Prostate gland (tissue), 2 donors: Measurements from ENCODE around the gene ATP6V1F.

Experiments
- POLR2AphosphoS5 ChIP-seq: sonication (generic); formaldehyde crosslinking; IDR thresholded peaks from one replicate; pipeline ENCODE4 v1.6.1; 2017; ENCODE audit warnings: antibody characterized with exemption
- TF ChIP-seq, protein P1 (sequence below), 4 experiments: fragments of 200-600 bp in 2 of 4; fragments of 450-650 bp in 2 of 4; sonication (generic) in 2 of 4; IDR thresholded peaks; 1 replicate in 3 of 4; 2 replicates in 1 of 4; pipeline ENCODE4 v1.5.1; 2016 to 2019; ENCODE audit warnings: antibody characterized with exemption in 4 of 4, mild to moderate bottlenecking in 2 of 4, moderate library complexity in 2 of 4

DNA sequence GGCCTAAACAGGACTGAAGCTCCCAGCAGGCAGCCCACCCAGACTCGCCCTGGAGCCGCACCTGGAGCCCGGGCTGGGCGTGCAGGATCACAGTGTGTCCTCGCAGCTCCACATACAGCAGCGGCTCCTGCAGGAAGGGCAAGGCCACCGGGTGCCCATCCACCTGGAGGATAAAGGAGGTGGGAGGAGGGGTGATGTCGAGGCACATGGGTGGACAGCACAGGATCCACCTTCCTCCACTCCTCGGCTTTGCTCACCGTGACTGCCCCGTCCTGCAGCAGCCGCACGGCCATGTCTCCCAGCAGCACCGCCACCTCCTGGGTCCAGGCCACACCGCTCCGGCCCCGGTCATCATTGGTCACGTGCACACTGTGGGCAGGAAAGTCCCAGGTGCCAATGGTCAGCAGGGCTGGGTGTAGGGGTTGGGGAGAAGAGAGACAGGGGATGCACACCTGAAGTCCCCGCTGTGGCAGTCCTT, 16.8 kb downstream of the ATP6V1F start:
- TF ChIP-seq POLR2AphosphoS5: no peak
- TF ChIP-seq, protein P1, sequence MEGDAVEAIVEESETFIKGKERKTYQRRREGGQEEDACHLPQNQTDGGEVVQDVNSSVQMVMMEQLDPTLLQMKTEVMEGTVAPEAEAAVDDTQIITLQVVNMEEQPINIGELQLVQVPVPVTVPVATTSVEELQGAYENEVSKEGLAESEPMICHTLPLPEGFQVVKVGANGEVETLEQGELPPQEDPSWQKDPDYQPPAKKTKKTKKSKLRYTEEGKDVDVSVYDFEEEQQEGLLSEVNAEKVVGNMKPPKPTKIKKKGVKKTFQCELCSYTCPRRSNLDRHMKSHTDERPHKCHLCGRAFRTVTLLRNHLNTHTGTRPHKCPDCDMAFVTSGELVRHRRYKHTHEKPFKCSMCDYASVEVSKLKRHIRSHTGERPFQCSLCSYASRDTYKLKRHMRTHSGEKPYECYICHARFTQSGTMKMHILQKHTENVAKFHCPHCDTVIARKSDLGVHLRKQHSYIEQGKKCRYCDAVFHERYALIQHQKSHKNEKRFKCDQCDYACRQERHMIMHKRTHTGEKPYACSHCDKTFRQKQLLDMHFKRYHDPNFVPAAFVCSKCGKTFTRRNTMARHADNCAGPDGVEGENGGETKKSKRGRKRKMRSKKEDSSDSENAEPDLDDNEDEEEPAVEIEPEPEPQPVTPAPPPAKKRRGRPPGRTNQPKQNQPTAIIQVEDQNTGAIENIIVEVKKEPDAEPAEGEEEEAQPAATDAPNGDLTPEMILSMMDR (IDR thresholded peaks at IDR 0.05): no peak
